ENCODE results near the gene CDH23. TPM values are rescaled to one million over a fixed set of nuclear protein-coding genes. Genes with fewer than 3 reads are reported as not detected.

CDH23 gene
- total and polyA plus RNA-seq, 2 donors (not counting 1 experiment from before 2014, with no cell fraction given): 0.01 to 0.17 TPM

- no peaks in the 10 kb centered on the region for H4K20me1 ChIP-seq (ENCODE audit: control insufficient read depth, extremely low read depth, insufficient read depth, low read length)
- H3K27ac ChIP-seq (ENCODE audit: insufficient read depth, low read length): no peak overlapping the region
- no peak for TF ChIP-seq EZH2 (IDR thresholded peaks at IDR 0.05; ENCODE audit: low read length, missing control alignments)
- TF ChIP-seq, protein P1, sequence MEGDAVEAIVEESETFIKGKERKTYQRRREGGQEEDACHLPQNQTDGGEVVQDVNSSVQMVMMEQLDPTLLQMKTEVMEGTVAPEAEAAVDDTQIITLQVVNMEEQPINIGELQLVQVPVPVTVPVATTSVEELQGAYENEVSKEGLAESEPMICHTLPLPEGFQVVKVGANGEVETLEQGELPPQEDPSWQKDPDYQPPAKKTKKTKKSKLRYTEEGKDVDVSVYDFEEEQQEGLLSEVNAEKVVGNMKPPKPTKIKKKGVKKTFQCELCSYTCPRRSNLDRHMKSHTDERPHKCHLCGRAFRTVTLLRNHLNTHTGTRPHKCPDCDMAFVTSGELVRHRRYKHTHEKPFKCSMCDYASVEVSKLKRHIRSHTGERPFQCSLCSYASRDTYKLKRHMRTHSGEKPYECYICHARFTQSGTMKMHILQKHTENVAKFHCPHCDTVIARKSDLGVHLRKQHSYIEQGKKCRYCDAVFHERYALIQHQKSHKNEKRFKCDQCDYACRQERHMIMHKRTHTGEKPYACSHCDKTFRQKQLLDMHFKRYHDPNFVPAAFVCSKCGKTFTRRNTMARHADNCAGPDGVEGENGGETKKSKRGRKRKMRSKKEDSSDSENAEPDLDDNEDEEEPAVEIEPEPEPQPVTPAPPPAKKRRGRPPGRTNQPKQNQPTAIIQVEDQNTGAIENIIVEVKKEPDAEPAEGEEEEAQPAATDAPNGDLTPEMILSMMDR (conservative IDR thresholded peaks at IDR 0.05 in 1 of 2, IDR thresholded peaks at IDR 0.05 in 1 of 2; ENCODE audit: low read depth in 1 of 2, low read length in 2 of 2): no peak
- no peaks in the 10 kb centered on the region for H3K36me3 ChIP-seq (ENCODE audit: control insufficient read depth, insufficient read depth, low read length)
- no peak for DNase-seq (ENCODE audit: low read depth in 2 of 2)
- H3K9me3 ChIP-seq (ENCODE audit: control insufficient read depth, insufficient read depth, low read depth, low read length): no peaks in the 10 kb centered on the region
- H2AFZ ChIP-seq (ENCODE audit: low read length): no peak overlapping the region
- no peaks in the 10 kb centered on the region for H3K4me1 ChIP-seq (ENCODE audit: control insufficient read depth, extremely low read depth, insufficient read depth, low read length)
- H3K9ac ChIP-seq (ENCODE audit: insufficient read depth, low read length): no peak overlapping the region
- H3K4me3 ChIP-seq (replicated peaks in 1 of 4; ENCODE audit: control extremely low read depth in 1 of 4, insufficient read depth in 1 of 4, low read depth in 3 of 4, low read length in 4 of 4): no peak overlapping the region
- no peaks in the 10 kb centered on the region for H3K79me2 ChIP-seq (ENCODE audit: control insufficient read depth, insufficient read depth, low read length)
- H3K4me2 ChIP-seq (ENCODE audit: extremely low read depth, insufficient read depth, low read length): no peak overlapping the region
- H3K27me3 ChIP-seq (ENCODE audit: control insufficient read depth, insufficient read depth, low read length): no peaks in the 10 kb centered on the region
These were observed 87.4 kb downstream of the CDH23 start for GRCh38 chr10:71483885-71484751.

GRCh38 chr10:71486484-71487114 is 89.9 kb downstream of the CDH23 start:
- Histone ChIP-seq H3K36me3 (ENCODE audit: control insufficient read depth, insufficient read depth, low read length) (no peaks in the 10 kb centered on the region), H3K79me2 (ENCODE audit: control insufficient read depth, insufficient read depth, low read length) (no peaks in the 10 kb centered on the region), H4K20me1 (ENCODE audit: control insufficient read depth, extremely low read depth, insufficient read depth, low read length) (no peaks in the 10 kb centered on the region), H3K4me2 (ENCODE audit: extremely low read depth, insufficient read depth, low read length) (no peak overlapping the region), H3K9ac (ENCODE audit: insufficient read depth, low read length) (no peak overlapping the region), H3K27me3 (ENCODE audit: control insufficient read depth, insufficient read depth, low read length) (no peaks in the 10 kb centered on the region), H3K4me3 (replicated peaks in 1 of 4; ENCODE audit: control extremely low read depth in 1 of 4, insufficient read depth in 1 of 4, low read depth in 3 of 4, low read length in 4 of 4) (no peak overlapping the region), H3K27ac (ENCODE audit: insufficient read depth, low read length) (no peak overlapping the region), H2AFZ (ENCODE audit: low read length) (no peak overlapping the region), H3K9me3 (ENCODE audit: control insufficient read depth, insufficient read depth, low read depth, low read length) (no peaks in the 10 kb centered on the region), H3K4me1 (ENCODE audit: control insufficient read depth, extremely low read depth, insufficient read depth, low read length) (no peaks in the 10 kb centered on the region)
- TF ChIP-seq EZH2 (IDR thresholded peaks at IDR 0.05; ENCODE audit: low read length, missing control alignments): no peak
- TF ChIP-seq, protein P1 (conservative IDR thresholded peaks at IDR 0.05 in 1 of 2, IDR thresholded peaks at IDR 0.05 in 1 of 2; ENCODE audit: low read depth in 1 of 2, low read length in 2 of 2): peak; percentile 42 to 69
- peak; percentile 24 to 28 for DNase-seq (ENCODE audit: low read depth in 2 of 2)

DNA sequence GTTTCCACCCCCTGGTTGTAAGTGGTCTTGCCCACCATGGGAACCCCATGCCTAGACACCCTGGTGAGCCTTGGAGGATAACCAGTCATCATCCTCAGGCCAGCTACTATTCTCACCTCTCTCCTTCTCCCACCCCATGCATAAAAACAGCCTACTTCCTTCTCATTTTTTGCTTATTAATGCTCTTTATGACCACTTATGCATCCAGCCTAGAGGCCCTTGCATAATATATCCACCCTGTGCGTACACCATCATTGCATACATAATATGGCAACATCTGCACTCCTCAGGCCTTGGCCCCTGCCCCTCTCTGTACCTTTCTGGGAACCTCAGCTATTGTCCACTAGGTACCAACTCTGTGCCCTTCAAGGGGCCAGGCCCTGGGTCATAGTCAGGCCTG is 91.0 kb downstream of the CDH23 start:
- H3K27me3 ChIP-seq (ENCODE audit: control insufficient read depth, insufficient read depth, low read length): no peaks in the 10 kb centered on the region
- H4K20me1 ChIP-seq (ENCODE audit: control insufficient read depth, extremely low read depth, insufficient read depth, low read length): no peaks in the 10 kb centered on the region
- TF ChIP-seq, protein P1 (conservative IDR thresholded peaks at IDR 0.05 in 1 of 2, IDR thresholded peaks at IDR 0.05 in 1 of 2; ENCODE audit: low read depth in 1 of 2, low read length in 2 of 2): no peak
- no peak for TF ChIP-seq EZH2 (IDR thresholded peaks at IDR 0.05; ENCODE audit: low read length, missing control alignments)
- H3K9me3 ChIP-seq (ENCODE audit: control insufficient read depth, insufficient read depth, low read depth, low read length): no peaks in the 10 kb centered on the region
- H3K79me2 ChIP-seq (ENCODE audit: control insufficient read depth, insufficient read depth, low read length): no peaks in the 10 kb centered on the region
- no peaks in the 10 kb centered on the region for H3K4me1 ChIP-seq (ENCODE audit: control insufficient read depth, extremely low read depth, insufficient read depth, low read length)
- no peak overlapping the region for H2AFZ ChIP-seq (ENCODE audit: low read length)
- no peaks in the 10 kb centered on the region for H3K36me3 ChIP-seq (ENCODE audit: control insufficient read depth, insufficient read depth, low read length)
- H3K4me2 ChIP-seq (ENCODE audit: extremely low read depth, insufficient read depth, low read length): no peak overlapping the region
- no peak for DNase-seq (ENCODE audit: low read depth in 2 of 2)
- H3K9ac ChIP-seq (ENCODE audit: insufficient read depth, low read length): no peak overlapping the region
- no peak overlapping the region for H3K4me3 ChIP-seq (replicated peaks in 1 of 4; ENCODE audit: control extremely low read depth in 1 of 4, insufficient read depth in 1 of 4, low read depth in 3 of 4, low read length in 4 of 4)
- H3K27ac ChIP-seq (ENCODE audit: insufficient read depth, low read length): no peak overlapping the region

Data from fibroblast of lung (primary cell).